ENCODE data around the gene TTLL3. TPM values are rescaled to one million over a fixed set of nuclear protein-coding genes. Genes with fewer than 3 reads are reported as not detected.

The TTLL3 gene
- total RNA-seq, 1 donor from 2014 or later: 29.8 TPM

GRCh38 chr3:9837701-9838582, 27.9 kb downstream of the TTLL3 start:
- H2AFZ ChIP-seq (ENCODE audit: low read depth, low read length): no peak overlapping the region
- no peak for FAIRE-seq
- H3K9ac ChIP-seq (ENCODE audit: low read length): no peak overlapping the region
- H3K27ac ChIP-seq (ENCODE audit: low read depth, low read length): no peak overlapping the region
- Mint-ChIP-seq H3K36me3 (ENCODE audit: low read depth, unreplicated experiment) (peaks cover 32% of the 10 kb centered on the region), H3K4me3 (ENCODE audit: unreplicated experiment) (no peak overlapping the region), H3K4me1 (ENCODE audit: low read depth, unreplicated experiment) (peaks cover 2% of the 10 kb centered on the region), H3K27ac (ENCODE audit: unreplicated experiment) (no peak overlapping the region), H3K27me3 (ENCODE audit: low read depth, unreplicated experiment) (no peaks in the 10 kb centered on the region), H3K9me3 (ENCODE audit: unreplicated experiment) (no peaks in the 10 kb centered on the region)
- no peak for DNase-seq (ENCODE audit: low read depth)
- H3K4me1 ChIP-seq (ENCODE audit: insufficient read depth, low read length): no peaks in the 10 kb centered on the region
- H3K79me2 ChIP-seq (ENCODE audit: insufficient read depth, low read length): peaks cover under 1% of the 10 kb centered on the region
- peaks cover 12% of the 10 kb centered on the region for H3K36me3 ChIP-seq (ENCODE audit: insufficient read depth, low read length)
- peaks cover 9% of the 10 kb centered on the region for H4K20me1 ChIP-seq (ENCODE audit: insufficient read depth, low read length)
- H3K27me3 ChIP-seq (ENCODE audit: insufficient read depth, low read length): no peaks in the 10 kb centered on the region
- H3K4me3 ChIP-seq (ENCODE audit: insufficient read depth, low read depth, low read length): no peak overlapping the region
- H3K4me2 ChIP-seq (ENCODE audit: low read length): no peak overlapping the region
- TF ChIP-seq EZH2 (IDR thresholded peaks at IDR 0.05; ENCODE audit: insufficient read depth, low read length): no peak
- TF ChIP-seq, protein P1, sequence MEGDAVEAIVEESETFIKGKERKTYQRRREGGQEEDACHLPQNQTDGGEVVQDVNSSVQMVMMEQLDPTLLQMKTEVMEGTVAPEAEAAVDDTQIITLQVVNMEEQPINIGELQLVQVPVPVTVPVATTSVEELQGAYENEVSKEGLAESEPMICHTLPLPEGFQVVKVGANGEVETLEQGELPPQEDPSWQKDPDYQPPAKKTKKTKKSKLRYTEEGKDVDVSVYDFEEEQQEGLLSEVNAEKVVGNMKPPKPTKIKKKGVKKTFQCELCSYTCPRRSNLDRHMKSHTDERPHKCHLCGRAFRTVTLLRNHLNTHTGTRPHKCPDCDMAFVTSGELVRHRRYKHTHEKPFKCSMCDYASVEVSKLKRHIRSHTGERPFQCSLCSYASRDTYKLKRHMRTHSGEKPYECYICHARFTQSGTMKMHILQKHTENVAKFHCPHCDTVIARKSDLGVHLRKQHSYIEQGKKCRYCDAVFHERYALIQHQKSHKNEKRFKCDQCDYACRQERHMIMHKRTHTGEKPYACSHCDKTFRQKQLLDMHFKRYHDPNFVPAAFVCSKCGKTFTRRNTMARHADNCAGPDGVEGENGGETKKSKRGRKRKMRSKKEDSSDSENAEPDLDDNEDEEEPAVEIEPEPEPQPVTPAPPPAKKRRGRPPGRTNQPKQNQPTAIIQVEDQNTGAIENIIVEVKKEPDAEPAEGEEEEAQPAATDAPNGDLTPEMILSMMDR (IDR thresholded peaks at IDR 0.05; ENCODE audit: insufficient read depth, low read depth, low read length): no peak
- no peaks in the 10 kb centered on the region for H3K9me3 ChIP-seq (ENCODE audit: insufficient read depth, low read depth, low read length)

- Mint-ChIP-seq H3K27me3 (ENCODE audit: low read depth, unreplicated experiment) (no peaks in the 10 kb centered on the region), H3K9me3 (ENCODE audit: unreplicated experiment) (no peaks in the 10 kb centered on the region), H3K27ac (ENCODE audit: unreplicated experiment) (no peak overlapping the region), H3K4me3 (ENCODE audit: unreplicated experiment) (no peak overlapping the region), H3K36me3 (ENCODE audit: low read depth, unreplicated experiment) (peaks cover 27% of the 10 kb centered on the region), H3K4me1 (ENCODE audit: low read depth, unreplicated experiment) (peaks cover 2% of the 10 kb centered on the region)
- H3K79me2 ChIP-seq (ENCODE audit: insufficient read depth, low read length): peaks cover 4% of the 10 kb centered on the region
- H3K36me3 ChIP-seq (ENCODE audit: insufficient read depth, low read length): peaks cover 12% of the 10 kb centered on the region
- H3K9ac ChIP-seq (ENCODE audit: low read length): no peak overlapping the region
- peaks cover 9% of the 10 kb centered on the region for H4K20me1 ChIP-seq (ENCODE audit: insufficient read depth, low read length)
- H2AFZ ChIP-seq (ENCODE audit: low read depth, low read length): no peak overlapping the region
- no peak overlapping the region for H3K27ac ChIP-seq (ENCODE audit: low read depth, low read length)
- FAIRE-seq (no peak), DNase-seq (ENCODE audit: low read depth) (no peak)
- H3K27me3 ChIP-seq (ENCODE audit: insufficient read depth, low read length): no peaks in the 10 kb centered on the region
- H3K9me3 ChIP-seq (ENCODE audit: insufficient read depth, low read depth, low read length): no peaks in the 10 kb centered on the region
- TF ChIP-seq, protein P1 (IDR thresholded peaks at IDR 0.05; ENCODE audit: insufficient read depth, low read depth, low read length): no peak
- TF ChIP-seq EZH2 (IDR thresholded peaks at IDR 0.05; ENCODE audit: insufficient read depth, low read length): no peak
- H3K4me1 ChIP-seq (ENCODE audit: insufficient read depth, low read length): peaks cover 4% of the 10 kb centered on the region
- no peak overlapping the region for H3K4me2 ChIP-seq (ENCODE audit: low read length)
- no peak overlapping the region for H3K4me3 ChIP-seq (ENCODE audit: insufficient read depth, low read depth, low read length)
These were observed 28.8 kb downstream of the TTLL3 start for GRCh38 chr3:9838856-9839255.

GRCh38 chr3:9841015-9841414, 31.0 kb downstream of the TTLL3 start:
- H3K27ac Mint-ChIP-seq (ENCODE audit: unreplicated experiment): no peak overlapping the region
- Histone ChIP-seq H3K36me3 (ENCODE audit: insufficient read depth, low read length) (peaks cover 12% of the 10 kb centered on the region), H3K4me1 (ENCODE audit: insufficient read depth, low read length) (peaks cover 7% of the 10 kb centered on the region), H3K4me2 (ENCODE audit: low read length) (no peak overlapping the region), H4K20me1 (ENCODE audit: insufficient read depth, low read length) (peaks cover 9% of the 10 kb centered on the region), H3K27me3 (ENCODE audit: insufficient read depth, low read length) (no peaks in the 10 kb centered on the region), H3K27ac (ENCODE audit: low read depth, low read length) (no peak overlapping the region), H3K4me3 (ENCODE audit: insufficient read depth, low read depth, low read length) (no peak overlapping the region), H2AFZ (ENCODE audit: low read depth, low read length) (no peak overlapping the region), H3K79me2 (ENCODE audit: insufficient read depth, low read length) (peaks cover 4% of the 10 kb centered on the region), H3K9me3 (ENCODE audit: insufficient read depth, low read depth, low read length) (no peaks in the 10 kb centered on the region), H3K9ac (ENCODE audit: low read length) (no peak overlapping the region)
- no peak for FAIRE-seq
- H3K4me1 Mint-ChIP-seq (ENCODE audit: low read depth, unreplicated experiment): peaks cover 2% of the 10 kb centered on the region
- no peak overlapping the region for H3K4me3 Mint-ChIP-seq (ENCODE audit: unreplicated experiment)
- TF ChIP-seq, protein P1 (IDR thresholded peaks at IDR 0.05; ENCODE audit: insufficient read depth, low read depth, low read length): no peak
- TF ChIP-seq EZH2 (IDR thresholded peaks at IDR 0.05; ENCODE audit: insufficient read depth, low read length): no peak
- H3K36me3 Mint-ChIP-seq (ENCODE audit: low read depth, unreplicated experiment): peaks cover 17% of the 10 kb centered on the region
- H3K9me3 Mint-ChIP-seq (ENCODE audit: unreplicated experiment): no peaks in the 10 kb centered on the region
- DNase-seq (ENCODE audit: low read depth): no peak
- H3K27me3 Mint-ChIP-seq (ENCODE audit: low read depth, unreplicated experiment): no peaks in the 10 kb centered on the region

All from astrocyte (in vitro differentiated cells and primary cell).